Measurements from ENCODE around the gene RPP40. TPM values are rescaled to one million over a fixed set of nuclear protein-coding genes. Genes with fewer than 3 reads are reported as not detected.

The RPP40 gene
- total RNA-seq, 4 donors from 2014 or later: 4.4 to 12.1 (median 6.3) TPM

DNA sequence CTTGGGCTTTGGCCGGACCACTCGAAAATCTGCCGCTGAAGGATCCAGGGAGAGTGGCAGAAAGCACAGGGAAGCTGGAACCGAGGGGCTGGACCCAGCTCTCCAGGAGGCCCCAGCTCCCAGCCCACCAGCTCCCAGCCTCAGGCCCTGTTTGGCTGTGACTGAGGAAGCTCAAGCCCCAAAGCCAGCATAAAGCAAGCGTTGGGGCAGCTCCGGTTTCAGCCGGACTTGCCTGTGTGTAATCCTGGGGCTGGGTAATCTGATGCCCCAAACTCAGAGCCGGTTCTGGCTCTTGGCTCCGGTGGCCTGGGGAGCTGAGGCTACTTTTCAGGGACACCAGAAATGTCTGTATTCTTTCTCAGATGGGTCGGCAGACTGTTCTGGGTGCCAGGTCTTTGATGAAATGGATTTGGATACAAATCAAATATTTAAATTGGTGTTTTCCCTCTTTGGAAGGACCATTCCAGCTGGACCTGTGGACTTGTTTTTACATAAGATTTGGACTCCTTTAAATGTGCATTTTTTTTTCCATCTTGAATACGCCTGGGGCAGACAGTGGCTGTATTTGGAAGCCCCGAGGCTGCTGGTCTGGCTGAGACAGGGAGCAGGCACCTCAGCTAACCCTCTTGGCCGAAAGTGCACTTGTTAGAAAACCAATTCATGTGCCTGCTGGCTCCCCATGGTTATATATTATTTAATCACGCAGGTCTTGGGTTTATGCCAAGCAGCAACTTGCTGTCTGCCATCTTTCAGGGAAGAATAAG is 29.7 kb downstream of the RPP40 start:
- Histone ChIP-seq H3K27me3 (no peaks in the 10 kb centered on the region), H3K4me1 (peaks cover 0 to 17% (median 0%) of the 10 kb centered on the region in 3 donors), H3K27ac (peak overlapping the region in 3 of 4 donors; percentile 41 to 67 (median 65)), H3K4me3 (no peak overlapping the region), H3K36me3 (no peaks in the 10 kb centered on the region), H3K9me3 (peaks cover 0 to 6% (median 0%) of the 10 kb centered on the region in 3 donors)
- TF ChIP-seq, protein P1, sequence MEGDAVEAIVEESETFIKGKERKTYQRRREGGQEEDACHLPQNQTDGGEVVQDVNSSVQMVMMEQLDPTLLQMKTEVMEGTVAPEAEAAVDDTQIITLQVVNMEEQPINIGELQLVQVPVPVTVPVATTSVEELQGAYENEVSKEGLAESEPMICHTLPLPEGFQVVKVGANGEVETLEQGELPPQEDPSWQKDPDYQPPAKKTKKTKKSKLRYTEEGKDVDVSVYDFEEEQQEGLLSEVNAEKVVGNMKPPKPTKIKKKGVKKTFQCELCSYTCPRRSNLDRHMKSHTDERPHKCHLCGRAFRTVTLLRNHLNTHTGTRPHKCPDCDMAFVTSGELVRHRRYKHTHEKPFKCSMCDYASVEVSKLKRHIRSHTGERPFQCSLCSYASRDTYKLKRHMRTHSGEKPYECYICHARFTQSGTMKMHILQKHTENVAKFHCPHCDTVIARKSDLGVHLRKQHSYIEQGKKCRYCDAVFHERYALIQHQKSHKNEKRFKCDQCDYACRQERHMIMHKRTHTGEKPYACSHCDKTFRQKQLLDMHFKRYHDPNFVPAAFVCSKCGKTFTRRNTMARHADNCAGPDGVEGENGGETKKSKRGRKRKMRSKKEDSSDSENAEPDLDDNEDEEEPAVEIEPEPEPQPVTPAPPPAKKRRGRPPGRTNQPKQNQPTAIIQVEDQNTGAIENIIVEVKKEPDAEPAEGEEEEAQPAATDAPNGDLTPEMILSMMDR (IDR thresholded peaks at IDR 0.05): no peak
- TF ChIP-seq POLR2AphosphoS5 (IDR thresholded peaks at IDR 0.05) (no peak), EP300 (IDR thresholded peaks at IDR 0.05) (no peak), POLR2A (IDR thresholded peaks at IDR 0.05) (no peak)
- peak; percentile 77 for ATAC-seq
- 15 to 29% methylated on average over 7 to 8 of the region's 14 CpGs for WGBS, 2 donors (ENCODE audit: low coverage in 1 of 2)

DNA sequence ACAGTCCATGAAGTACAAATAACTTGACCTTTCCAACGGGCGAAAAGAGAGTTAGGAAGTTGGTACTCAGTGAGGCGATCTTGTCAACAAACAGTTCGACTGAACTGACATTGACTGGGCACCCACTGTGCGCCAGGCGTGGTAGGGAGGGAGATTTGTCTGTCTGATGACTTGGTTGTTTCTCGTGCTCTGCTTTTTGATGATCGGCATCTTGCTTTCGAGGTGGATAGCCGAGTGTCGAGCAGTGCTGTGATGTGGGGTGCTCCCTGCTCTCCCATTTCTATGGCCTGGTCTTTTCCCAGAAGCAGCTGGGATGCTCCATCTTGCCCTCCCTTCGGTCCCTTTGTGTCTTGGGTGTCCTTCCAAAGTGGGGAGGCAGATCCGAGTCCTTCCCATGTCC is 30.4 kb downstream of the RPP40 start:
- WGBS, 2 donors (ENCODE audit: low coverage in 1 of 2): 84 to 89% methylated on average over 9 to 10 of the region's 13 CpGs

DNA sequence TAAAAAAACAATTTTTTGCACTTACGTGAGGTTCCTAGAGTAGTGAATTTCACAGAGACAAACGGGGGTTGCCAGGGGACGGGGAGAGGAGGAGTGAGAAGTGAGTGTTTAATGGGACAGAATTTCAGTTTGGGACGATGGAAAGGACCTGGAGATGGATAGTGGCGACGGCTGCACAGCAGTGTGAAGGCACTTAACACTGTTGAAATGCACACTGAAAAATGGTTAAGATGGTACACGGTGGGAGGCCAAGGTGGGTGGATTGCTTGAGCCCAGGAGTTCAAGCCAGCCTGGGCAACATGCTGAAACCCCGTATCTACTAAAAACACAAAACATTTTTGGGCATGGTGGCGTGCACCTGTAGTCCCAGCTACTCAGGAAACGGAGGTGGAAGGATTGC is 31.4 kb downstream of the RPP40 start:
- Histone ChIP-seq H3K36me3 (no peaks in the 10 kb centered on the region), H3K4me1 (peaks cover 0 to 17% (median 0%) of the 10 kb centered on the region in 3 donors), H3K27ac (no peak overlapping the region), H3K4me3 (no peak overlapping the region), H3K27me3 (no peaks in the 10 kb centered on the region), H3K9me3 (no peaks in the 10 kb centered on the region)
- TF ChIP-seq, protein P1 (IDR thresholded peaks at IDR 0.05): no peak
- no peak for TF ChIP-seq EP300 (IDR thresholded peaks at IDR 0.05)
- TF ChIP-seq POLR2A (IDR thresholded peaks at IDR 0.05): no peak
- no peak for ATAC-seq
- 76 to 79% methylated on average over 5 to 6 of the region's 10 CpGs for WGBS, 2 donors (ENCODE audit: low coverage in 1 of 2)

More for the DNA sequence above, 30.4 kb downstream of the RPP40 start:
- H3K27ac ChIP-seq: peak overlapping the region in 1 of 4 donors; percentile 65
- H3K4me3 ChIP-seq: no peak overlapping the region
- no peak for TF ChIP-seq EP300 (IDR thresholded peaks at IDR 0.05)
- no peak for TF ChIP-seq POLR2AphosphoS5 (IDR thresholded peaks at IDR 0.05)
- TF ChIP-seq, protein P1 (IDR thresholded peaks at IDR 0.05): no peak
- TF ChIP-seq POLR2A (IDR thresholded peaks at IDR 0.05): no peak
- no peaks in the 10 kb centered on the region for H3K9me3 ChIP-seq
- H3K36me3 ChIP-seq: no peaks in the 10 kb centered on the region
- H3K27me3 ChIP-seq: no peaks in the 10 kb centered on the region
- H3K4me1 ChIP-seq: peaks cover 0 to 17% (median 0%) of the 10 kb centered on the region in 3 donors
- ATAC-seq: no peak

DNA sequence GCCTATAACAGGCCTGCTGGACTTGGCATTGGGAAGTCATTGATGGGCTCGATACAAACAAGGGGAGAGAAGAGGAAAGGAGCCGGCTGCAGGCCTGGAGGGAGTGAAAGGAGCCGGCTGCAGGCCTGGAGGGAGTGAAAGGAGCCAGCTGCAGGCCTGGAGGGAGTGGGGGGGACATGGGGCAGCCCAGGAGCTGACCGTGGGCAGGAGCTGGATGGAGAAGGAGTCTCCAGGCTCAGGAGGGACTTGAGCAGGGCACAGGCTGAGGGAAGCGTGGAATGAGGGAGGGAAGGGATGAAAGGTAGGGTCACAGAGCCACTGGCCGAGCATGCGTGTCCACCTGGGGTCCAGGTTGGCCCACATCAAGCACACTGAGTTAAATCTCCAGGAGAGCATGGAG is 32.0 kb downstream of the RPP40 start:
- H3K9me3 ChIP-seq: no peaks in the 10 kb centered on the region
- H3K36me3 ChIP-seq: no peaks in the 10 kb centered on the region
- no peak overlapping the region for H3K27ac ChIP-seq
- H3K27me3 ChIP-seq: no peaks in the 10 kb centered on the region
- peaks cover 0 to 17% (median 0%) of the 10 kb centered on the region in 3 donors for H3K4me1 ChIP-seq
- WGBS, 2 donors (ENCODE audit: low coverage in 1 of 2): 86% methylated on average over 4 to 7 of the region's 7 CpGs
- ATAC-seq: no peak
- H3K4me3 ChIP-seq: no peak overlapping the region
- TF ChIP-seq POLR2A (IDR thresholded peaks at IDR 0.05) (no peak), POLR2AphosphoS5 (IDR thresholded peaks at IDR 0.05) (no peak), EP300 (IDR thresholded peaks at IDR 0.05) (no peak)
- TF ChIP-seq, protein P1 (IDR thresholded peaks at IDR 0.05): no peak
